Cardiac muscle cell (in vitro differentiated cells and primary cell): ENCODE data around the gene TNFRSF1B. TPM values are rescaled to one million over a fixed set of nuclear protein-coding genes. Genes with fewer than 3 reads are reported as not detected.

Experiments used
- DNase-seq, 2 donors: peaks; one replicate each; pipeline versions ENCODE4 v3.0.0 to v3.0.0-alpha.2; 2010 to 2017; ENCODE audit warnings: low read depth in 1 of 2, low spot score in 1 of 2
- H3K27ac ChIP-seq: fragments of 200-600 bp; sonication (generic); 2 replicates; pipeline ENCODE4 v1.5.1; 2016
- H3K27me3 ChIP-seq: fragments of 200-600 bp; sonication (generic); 2 replicates; pipeline ENCODE4 v1.6.0; 2016; ENCODE audit warnings: control low read depth
- H3K36me3 ChIP-seq: fragments of 200-600 bp; sonication (generic); 2 replicates; pipeline ENCODE4 v1.5.1; 2016; ENCODE audit warnings: control low read depth
- H3K4me1 ChIP-seq: fragments of 200-600 bp; sonication (generic); 2 replicates; pipeline ENCODE4 v1.8.1; 2017; ENCODE audit warnings: low read depth, mild to moderate bottlenecking, mixed run types
- H3K4me3 ChIP-seq: fragments of 200-600 bp; sonication (generic); 2 replicates; pipeline ENCODE4 v1.5.1; 2016; ENCODE audit warnings: mild to moderate bottlenecking
- H3K9me3 ChIP-seq: fragments of 200-600 bp; sonication (generic); 2 replicates; pipeline ENCODE4 v1.5.1; 2017; ENCODE audit warnings: low read depth, mild to moderate bottlenecking, control low read depth
- polyA plus RNA-seq: library from polyadenylated mRNA; unstranded; fragments of >200 nt; fragmentation: Nextera tagmentation; extraction: Ambion mirVana; gene quantifications from 2 replicates; pipeline ENCODE4 v1.2.1, GENCODE V29; 2016
- total RNA-seq: library from RNA; depleted of rRNA; stranded (reverse); fragments of >200 nt; gene quantifications from 2 replicates; pipeline ENCODE4 v1.2.3, GENCODE V29; 2016
- TF ChIP-seq, protein P1 (sequence below): IDR thresholded peaks from 2 replicates; pipeline ENCODE4 v1.5.1; 2012; ENCODE audit warnings: low read depth, mild to moderate bottlenecking, low read length

Gene TNFRSF1B
- total and polyA plus RNA-seq, 2 experiments from 2014 or later, result 0.27 TPM; not detected in 1

DNA sequence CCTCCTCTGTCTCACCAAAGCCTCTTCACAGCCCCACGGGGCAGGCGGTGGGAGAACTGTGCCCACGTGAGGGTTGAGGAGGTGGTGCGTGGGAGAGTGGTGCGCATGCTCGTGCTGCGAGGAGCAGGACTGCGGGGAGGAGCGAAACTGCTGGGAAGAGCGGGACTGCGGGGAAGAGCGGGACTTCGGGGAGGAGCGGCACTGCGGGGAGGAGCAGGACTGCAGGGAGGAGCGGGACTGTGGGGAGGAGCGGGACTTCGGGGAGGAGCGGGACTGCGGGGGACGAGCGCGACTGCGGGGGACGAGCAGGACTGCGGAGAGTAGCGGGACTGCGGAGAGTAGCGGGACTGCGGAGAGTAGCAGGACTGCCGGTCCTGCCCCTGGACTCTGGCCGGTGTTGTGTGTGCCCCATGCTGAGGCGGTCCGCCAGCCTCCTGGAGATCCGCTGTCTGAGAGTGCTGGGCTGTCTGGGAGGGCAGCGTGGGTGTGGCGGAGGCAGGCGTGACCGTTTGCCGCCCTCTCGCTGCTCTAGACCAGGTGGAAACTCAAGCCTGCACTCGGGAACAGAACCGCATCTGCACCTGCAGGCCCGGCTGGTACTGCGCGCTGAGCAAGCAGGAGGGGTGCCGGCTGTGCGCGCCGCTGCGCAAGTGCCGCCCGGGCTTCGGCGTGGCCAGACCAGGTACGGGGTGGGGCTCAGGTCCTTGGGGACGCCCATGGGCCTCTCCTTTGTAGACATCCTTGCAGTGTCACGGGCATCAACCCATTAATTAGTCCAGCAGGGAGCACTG is 24.6 kb downstream of the TNFRSF1B start:
- no peak overlapping the region for H3K27ac ChIP-seq
- no peaks in the 10 kb centered on the region for H3K36me3 ChIP-seq
- H3K4me1 ChIP-seq, result no peaks in the 10 kb centered on the region
- TF ChIP-seq, protein P1, sequence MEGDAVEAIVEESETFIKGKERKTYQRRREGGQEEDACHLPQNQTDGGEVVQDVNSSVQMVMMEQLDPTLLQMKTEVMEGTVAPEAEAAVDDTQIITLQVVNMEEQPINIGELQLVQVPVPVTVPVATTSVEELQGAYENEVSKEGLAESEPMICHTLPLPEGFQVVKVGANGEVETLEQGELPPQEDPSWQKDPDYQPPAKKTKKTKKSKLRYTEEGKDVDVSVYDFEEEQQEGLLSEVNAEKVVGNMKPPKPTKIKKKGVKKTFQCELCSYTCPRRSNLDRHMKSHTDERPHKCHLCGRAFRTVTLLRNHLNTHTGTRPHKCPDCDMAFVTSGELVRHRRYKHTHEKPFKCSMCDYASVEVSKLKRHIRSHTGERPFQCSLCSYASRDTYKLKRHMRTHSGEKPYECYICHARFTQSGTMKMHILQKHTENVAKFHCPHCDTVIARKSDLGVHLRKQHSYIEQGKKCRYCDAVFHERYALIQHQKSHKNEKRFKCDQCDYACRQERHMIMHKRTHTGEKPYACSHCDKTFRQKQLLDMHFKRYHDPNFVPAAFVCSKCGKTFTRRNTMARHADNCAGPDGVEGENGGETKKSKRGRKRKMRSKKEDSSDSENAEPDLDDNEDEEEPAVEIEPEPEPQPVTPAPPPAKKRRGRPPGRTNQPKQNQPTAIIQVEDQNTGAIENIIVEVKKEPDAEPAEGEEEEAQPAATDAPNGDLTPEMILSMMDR, result no peak
- H3K27me3 ChIP-seq, result no peaks in the 10 kb centered on the region
- no peaks in the 10 kb centered on the region for H3K9me3 ChIP-seq
- no peak overlapping the region for H3K4me3 ChIP-seq
- no peak for DNase-seq

DNA sequence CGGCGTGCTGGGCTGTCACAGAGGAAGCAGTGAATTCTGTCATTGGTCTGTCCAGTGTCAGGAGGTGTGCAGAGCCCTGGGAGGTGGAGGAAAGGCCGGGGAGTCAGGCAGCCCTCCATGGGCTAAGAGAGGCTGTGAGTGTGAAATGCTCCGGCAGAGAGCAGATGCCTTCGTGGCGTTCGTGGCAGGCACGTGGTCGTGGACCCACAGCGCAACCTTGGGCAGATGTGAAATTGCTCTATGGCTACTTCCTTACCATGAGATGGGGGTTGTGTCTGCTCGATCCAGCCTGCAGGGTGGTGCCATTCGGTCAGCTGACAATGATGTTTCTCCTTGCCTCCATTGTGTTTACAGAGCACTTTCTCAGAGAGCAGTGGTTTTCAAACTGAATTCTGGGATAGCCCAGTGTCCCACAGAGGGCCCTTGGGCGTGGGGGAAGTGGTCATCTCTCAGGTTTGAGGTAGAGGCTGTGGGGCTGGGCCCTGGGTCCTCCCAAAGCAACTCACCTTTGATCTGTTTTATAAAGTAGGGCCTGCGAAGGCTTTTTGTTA is 27.9 kb downstream of the TNFRSF1B start:
- Histone ChIP-seq H3K9me3 (no peaks in the 10 kb centered on the region), H3K4me3 (no peak overlapping the region), H3K27ac (no peak overlapping the region), H3K36me3 (no peaks in the 10 kb centered on the region), H3K4me1 (no peaks in the 10 kb centered on the region), H3K27me3 (no peaks in the 10 kb centered on the region)
- no peak for DNase-seq
- TF ChIP-seq, protein P1, result no peak

DNA sequence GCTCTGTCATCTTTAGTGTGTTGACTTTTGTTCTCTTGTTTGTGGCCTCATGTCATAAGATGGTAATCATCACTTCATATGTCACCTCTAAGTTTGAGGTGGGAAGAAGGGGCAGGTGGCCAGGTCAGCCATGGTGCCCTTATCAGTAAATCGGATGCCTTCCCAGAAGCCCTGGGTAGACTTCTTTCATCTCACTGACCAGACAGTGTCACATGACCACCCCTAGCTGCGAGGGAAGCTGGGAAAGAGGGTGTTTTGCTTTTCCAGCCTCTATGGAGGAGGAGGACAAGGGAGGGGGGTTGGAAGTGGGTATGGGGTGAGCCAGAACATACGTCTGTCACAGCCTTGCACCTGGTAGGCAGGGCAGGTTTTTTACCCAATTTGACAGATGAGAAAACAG is 28.6 kb downstream of the TNFRSF1B start:
- Histone ChIP-seq H3K4me3 (no peak overlapping the region), H3K4me1 (no peaks in the 10 kb centered on the region), H3K36me3 (no peaks in the 10 kb centered on the region), H3K9me3 (no peaks in the 10 kb centered on the region), H3K27me3 (no peaks in the 10 kb centered on the region), H3K27ac (no peak overlapping the region)
- no peak for DNase-seq
- TF ChIP-seq, protein P1, result no peak

DNA sequence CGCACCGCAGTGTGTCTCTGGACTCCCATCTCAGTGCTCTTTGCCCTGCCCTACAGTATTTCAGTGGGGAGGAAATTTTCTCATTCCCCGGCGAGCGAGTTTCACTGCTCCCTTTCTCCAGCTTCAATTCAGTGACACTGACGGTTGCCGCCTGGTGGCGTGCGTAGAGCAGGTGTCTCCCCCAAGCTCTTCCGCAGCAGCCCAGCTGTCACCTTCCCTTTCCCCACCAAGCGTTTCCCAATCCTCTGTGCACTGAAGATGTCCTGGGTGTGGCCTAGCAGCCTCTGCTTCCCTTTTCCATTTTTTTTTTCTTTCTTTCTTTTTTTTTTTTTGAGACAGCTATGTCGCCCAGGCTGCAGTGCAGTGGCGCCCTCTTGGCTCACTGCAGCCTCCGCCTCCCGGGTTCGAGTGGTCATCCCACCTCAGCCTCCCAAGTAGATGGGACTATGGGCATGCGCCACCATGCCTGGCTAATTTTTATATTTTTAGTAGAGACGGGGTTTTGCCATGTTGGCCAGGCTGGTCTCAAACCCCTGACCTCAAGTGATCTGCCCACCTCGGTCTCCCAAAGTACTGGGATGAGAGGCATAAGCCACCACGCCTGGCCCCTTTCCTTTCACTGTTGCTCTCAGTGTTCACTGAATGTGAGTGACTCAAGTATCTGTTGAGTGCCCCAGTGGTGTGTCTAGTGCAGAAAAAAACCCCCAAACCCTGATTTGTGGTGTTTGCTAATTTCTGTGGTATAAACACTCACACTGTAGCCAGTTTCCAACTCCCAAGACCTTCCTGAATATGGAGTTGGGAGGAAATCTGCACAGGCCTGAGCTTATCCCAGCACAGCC is 30.1 kb downstream of the TNFRSF1B start:
- TF ChIP-seq, protein P1, result no peak
- no peaks in the 10 kb centered on the region for H3K27me3 ChIP-seq
- no peaks in the 10 kb centered on the region for H3K4me1 ChIP-seq
- no peak overlapping the region for H3K27ac ChIP-seq
- no peak overlapping the region for H3K4me3 ChIP-seq
- no peaks in the 10 kb centered on the region for H3K36me3 ChIP-seq
- no peaks in the 10 kb centered on the region for H3K9me3 ChIP-seq
- no peak for DNase-seq

DNA sequence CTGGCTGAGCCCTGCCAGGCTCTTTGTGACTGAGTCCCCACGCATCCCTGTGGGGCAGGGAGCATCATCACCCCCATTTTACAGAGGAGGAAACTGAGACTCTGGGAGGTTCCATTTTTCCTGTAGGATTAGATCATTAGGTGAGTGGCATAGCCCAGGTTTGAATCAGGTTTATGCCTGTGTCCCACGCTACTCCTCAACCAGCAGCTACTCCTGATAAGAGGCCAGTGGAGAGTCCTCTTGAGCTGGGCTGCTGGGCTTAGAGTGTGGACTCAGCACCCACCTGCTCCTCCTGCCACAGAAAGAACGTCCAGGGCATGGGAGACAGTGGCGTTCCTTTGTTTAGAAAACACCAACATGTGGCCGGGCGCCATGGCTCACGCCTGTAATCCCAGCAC is 30.7 kb downstream of the TNFRSF1B start:
- Histone ChIP-seq H3K4me1 (no peaks in the 10 kb centered on the region), H3K9me3 (no peaks in the 10 kb centered on the region), H3K27me3 (no peaks in the 10 kb centered on the region), H3K4me3 (no peak overlapping the region), H3K27ac (no peak overlapping the region), H3K36me3 (no peaks in the 10 kb centered on the region)
- TF ChIP-seq, protein P1, result no peak
- no peak for DNase-seq
